OCI-LY7 (cell line): ENCODE results near the gene RAPGEF3. TPM values are rescaled to one million over a fixed set of nuclear protein-coding genes. Genes with fewer than 3 reads are reported as not detected.
A peak's percentile ranks its signal among the peaks of the same experiment; 100 is the strongest.

ENCODE experiments used
- BruUV-seq: library from RNA; stranded (reverse); fragments of 400-500 nt; replicated peaks from 2 replicates; lab custom pipeline; 2021; lab: Mats Ljungman, UMichigan
- CTCF ChIA-PET: fragments of 300-600 bp; sonication (Branson Sonifier 250); formaldehyde crosslinking; loops from one replicate; lab custom pipeline; 2022; ENCODE audit warnings: antibody characterized with exemption; ENCODE audit not compliant: unreplicated experiment; lab: Charles Lee
- POLR2A ChIA-PET: fragments of 300-600 bp; sonication (Branson Sonifier 250); formaldehyde crosslinking; loops from one replicate; lab custom pipeline; 2022; ENCODE audit warnings: antibody characterized with exemption; lab: Charles Lee
- DNase-seq: peaks from one replicate; pipeline ENCODE4 v3.0.0-alpha.2; 2015; ENCODE audit warnings: low spot score
- H2AFZ ChIP-seq: fragments of 200-600 bp; sonication (generic), shearing (Covaris generic); 2 replicates; pipeline ENCODE4 v1.6.1; 2014; ENCODE audit warnings: mild to moderate bottlenecking, antibody characterized with exemption, low read length, moderate library complexity
- H3K27ac ChIP-seq: fragments of 200-600 bp; sonication (generic); 2 replicates; pipeline ENCODE4 v1.5.1; 2014; ENCODE audit warnings: mixed run types, low read depth, mild to moderate bottlenecking, moderate library complexity, low read length, inconsistent platforms; ENCODE audit not compliant: poor library complexity, severe bottlenecking
- H3K36me3 ChIP-seq: fragments of 200-600 bp; sonication (generic); 2 replicates; pipeline ENCODE4 v1.6.1; 2014; ENCODE audit warnings: mild to moderate bottlenecking, antibody characterized with exemption, low read length, moderate library complexity, mixed read lengths; ENCODE audit not compliant: insufficient read depth
- H3K4me1 ChIP-seq: fragments of 200-600 bp; sonication (generic); 2 replicates; pipeline ENCODE4 v1.5.1; 2014; ENCODE audit warnings: mild to moderate bottlenecking, low read length; ENCODE audit not compliant: insufficient read depth, poor library complexity, severe bottlenecking
- H3K4me2 ChIP-seq: fragments of 200-600 bp; sonication (generic); 2 replicates; pipeline ENCODE4 v1.6.1; 2014; ENCODE audit warnings: mild to moderate bottlenecking, low read length
- H3K4me3 ChIP-seq: fragments of 200-600 bp; sonication (generic); 2 replicates; pipeline ENCODE4 v1.5.1; 2014; ENCODE audit warnings: mild to moderate bottlenecking, low read depth, low read length; ENCODE audit not compliant: poor library complexity, severe bottlenecking
- H3K79me2 ChIP-seq: fragments of 200-600 bp; sonication (generic); 2 replicates; pipeline ENCODE4 v1.6.1; 2016; ENCODE audit warnings: low read depth, mild to moderate bottlenecking, low read length, moderate library complexity, mixed read lengths; ENCODE audit not compliant: insufficient read depth
- H3K9me2 ChIP-seq: fragments of 200-600 bp; sonication (generic); 2 replicates; pipeline ENCODE4 v1.6.1; 2016; ENCODE audit warnings: mild to moderate bottlenecking, low read length, mixed read lengths; ENCODE audit not compliant: insufficient read depth
- H3K9me3 ChIP-seq: fragments of 200-600 bp; sonication (generic); 2 replicates; pipeline ENCODE4 v1.6.1; 2014; ENCODE audit warnings: mild to moderate bottlenecking, mixed run types, low read length, mixed read lengths
- H4K20me1 ChIP-seq: fragments of 200-600 bp; sonication (generic); 2 replicates; pipeline ENCODE4 v1.6.1; 2014; ENCODE audit warnings: mild to moderate bottlenecking, antibody characterized with exemption, low read length, moderate library complexity, mixed read lengths; ENCODE audit not compliant: insufficient read depth
- EZH2phosphoT487 ChIP-seq: fragments of 200-600 bp; sonication (generic); IDR thresholded peaks from 2 replicates; pipeline ENCODE4 v1.6.1; 2018; ENCODE audit warnings: low read depth, borderline replicate concordance, mild to moderate bottlenecking, mixed run types, antibody characterized with exemption, low read length, moderate library complexity, mixed read lengths
- intact Hi-C: fragments of 100-400 bp; cut with micrococcal nuclease; formaldehyde crosslinking; loops from one replicate; pipeline ENCODE4 v1.10.0; 2022; ENCODE audit not compliant: unreplicated experiment
- total RNA-seq, 2 experiments: library from RNA; depleted of rRNA in 1 of 2; stranded (reverse); fragments of >200 nt in 1 of 2; shearing (Covaris generic) in 1 of 2; gene quantifications; 2 replicates each; pipeline ENCODE4 v1.2.3, GENCODE V29; 2014 to 2022
- TF ChIP-seq, protein P1 (sequence below): fragments of 200-600 bp; sonication (generic); conservative IDR thresholded peaks from 2 replicates; pipeline ENCODE4 v1.5.1; 2014; ENCODE audit warnings: mild to moderate bottlenecking, antibody characterized with exemption, low read length, moderate library complexity, mixed read lengths

Gene RAPGEF3
- total RNA-seq, 2 experiments from 2014 or later, result 0.69 to 4.7 TPM

GRCh38 chr12:47743311-47743860 is 15.3 kb downstream of the RAPGEF3 start:
- no peak overlapping the region for H3K4me3 ChIP-seq
- CTCF ChIA-PET, result interaction anchor here (0.6 to 5.8 kb wide), 13 partner anchors 15 to 95 kb away, joined by 3 to 74 read pairs (median 9); partner anchors contain the start of genes RAPGEF3 and SLC48A1
- H2AFZ ChIP-seq, result no peak overlapping the region
- TF ChIP-seq EZH2phosphoT487, result no peak
- TF ChIP-seq, protein P1, sequence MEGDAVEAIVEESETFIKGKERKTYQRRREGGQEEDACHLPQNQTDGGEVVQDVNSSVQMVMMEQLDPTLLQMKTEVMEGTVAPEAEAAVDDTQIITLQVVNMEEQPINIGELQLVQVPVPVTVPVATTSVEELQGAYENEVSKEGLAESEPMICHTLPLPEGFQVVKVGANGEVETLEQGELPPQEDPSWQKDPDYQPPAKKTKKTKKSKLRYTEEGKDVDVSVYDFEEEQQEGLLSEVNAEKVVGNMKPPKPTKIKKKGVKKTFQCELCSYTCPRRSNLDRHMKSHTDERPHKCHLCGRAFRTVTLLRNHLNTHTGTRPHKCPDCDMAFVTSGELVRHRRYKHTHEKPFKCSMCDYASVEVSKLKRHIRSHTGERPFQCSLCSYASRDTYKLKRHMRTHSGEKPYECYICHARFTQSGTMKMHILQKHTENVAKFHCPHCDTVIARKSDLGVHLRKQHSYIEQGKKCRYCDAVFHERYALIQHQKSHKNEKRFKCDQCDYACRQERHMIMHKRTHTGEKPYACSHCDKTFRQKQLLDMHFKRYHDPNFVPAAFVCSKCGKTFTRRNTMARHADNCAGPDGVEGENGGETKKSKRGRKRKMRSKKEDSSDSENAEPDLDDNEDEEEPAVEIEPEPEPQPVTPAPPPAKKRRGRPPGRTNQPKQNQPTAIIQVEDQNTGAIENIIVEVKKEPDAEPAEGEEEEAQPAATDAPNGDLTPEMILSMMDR, result no peak
- H3K79me2 ChIP-seq, result no peaks in the 10 kb centered on the region
- H4K20me1 ChIP-seq, result no peaks in the 10 kb centered on the region
- no peaks in the 10 kb centered on the region for H3K9me2 ChIP-seq
- H3K9me3 ChIP-seq, result no peaks in the 10 kb centered on the region
- H3K36me3 ChIP-seq, result no peaks in the 10 kb centered on the region
- no peak for DNase-seq
- H3K4me1 ChIP-seq, result peaks cover 48% of the 10 kb centered on the region
- POLR2A ChIA-PET, result interaction anchor here (1.0 to 5.4 kb wide), 5 partner anchors 13 to 95 kb away, joined by 3 to 44 read pairs (median 8); partner anchors contain the start of genes RAPGEF3 and SLC48A1
- no peak overlapping the region for H3K27ac ChIP-seq
- no TSS peak for BruUV-seq
- H3K4me2 ChIP-seq, result no peak overlapping the region
- intact Hi-C loops, result no loop called here

GRCh38 chr12:47742253-47742825 is 16.3 kb downstream of the RAPGEF3 start:
- ChIA-PET CTCF (interaction anchor here (0.8 to 5.8 kb wide), 15 partner anchors 10 to 96 kb away, joined by 3 to 74 read pairs (median 12); partner anchors contain the start of genes ENDOU, RAPGEF3 and SLC48A1), POLR2A (interaction anchor here (0.5 to 5.4 kb wide), 11 partner anchors 10 to 1752 kb away, joined by 3 to 44 read pairs (median 10); partner anchors contain the start of genes RAPGEF3, RPAP3 and SCAF11)
- Histone ChIP-seq H3K9me3 (no peaks in the 10 kb centered on the region), H3K4me3 (no peak overlapping the region), H3K36me3 (no peaks in the 10 kb centered on the region), H3K4me1 (peaks cover 44% of the 10 kb centered on the region), H3K4me2 (no peak overlapping the region), H3K79me2 (no peaks in the 10 kb centered on the region), H3K27ac (no peak overlapping the region), H2AFZ (no peak overlapping the region), H3K9me2 (no peaks in the 10 kb centered on the region), H4K20me1 (no peaks in the 10 kb centered on the region)
- no TSS peak for BruUV-seq
- intact Hi-C loops, result loop anchor here (1.0 kb wide), 4 partner anchors 17 to 96 kb away; no protein-coding TSS in a partner anchor
- TF ChIP-seq, protein P1, result peak; percentile 99
- no peak for TF ChIP-seq EZH2phosphoT487
- DNase-seq, result peak; percentile 67
